GM23338 (cell line): ENCODE measurements around the gene AFP. TPM values are rescaled to one million over a fixed set of nuclear protein-coding genes. Genes with fewer than 3 reads are reported as not detected.

Experiments used
- ATAC-seq: fragments of 200-7000 bp; cut with Tn5 transposase; 3 replicates; pipeline ENCODE4 v1.9.1; 2020
- DNase-seq: peaks from one replicate; pipeline ENCODE4 v3.0.0-alpha.2; 2015; ENCODE audit warnings: low spot score
- H2AFZ ChIP-seq: fragments of 200-600 bp; sonication (generic); 2 replicates; pipeline ENCODE4 v1.8.0; 2016; ENCODE audit warnings: antibody characterized with exemption, mild to moderate bottlenecking, moderate library complexity
- H3F3A ChIP-seq: fragments of 200-600 bp; sonication (generic); replicated peaks from 2 replicates; pipeline ENCODE4 v1.8.0; 2017; ENCODE audit warnings: antibody characterized with exemption, mixed run types, low read depth
- H3K27ac ChIP-seq: fragments of 200-600 bp; sonication (generic); 2 replicates; pipeline ENCODE4 v1.6.1; 2016; ENCODE audit warnings: low read depth
- H3K27me3 ChIP-seq: fragments of 200-600 bp; sonication (generic); 2 replicates; pipeline ENCODE4 v1.8.0; 2016; ENCODE audit warnings: mild to moderate bottlenecking, mixed run types, moderate library complexity; ENCODE audit not compliant: insufficient read depth
- H3K36me3 ChIP-seq: fragments of 200-600 bp; sonication (generic); 2 replicates; pipeline ENCODE4 v1.8.0; 2016; ENCODE audit warnings: mild to moderate bottlenecking; ENCODE audit not compliant: insufficient read depth
- H3K4me1 ChIP-seq: fragments of 200-600 bp; sonication (generic); 2 replicates; pipeline ENCODE4 v1.8.0; 2016; ENCODE audit warnings: mild to moderate bottlenecking, moderate library complexity; ENCODE audit not compliant: insufficient read depth
- H3K4me2 ChIP-seq: fragments of 200-600 bp; sonication (generic); 2 replicates; pipeline ENCODE4 v1.7.1; 2017; ENCODE audit warnings: mixed run types
- H3K4me3 ChIP-seq: fragments of 200-600 bp; sonication (generic); 2 replicates; pipeline ENCODE4 v1.6.1; 2016; ENCODE audit warnings: mixed run types
- H3K79me2 ChIP-seq: fragments of 200-600 bp; sonication (generic); replicated peaks from 2 replicates; pipeline ENCODE4 v1.8.0; 2017; ENCODE audit warnings: mild to moderate bottlenecking; ENCODE audit not compliant: insufficient read depth
- H3K9me2 ChIP-seq: fragments of 200-600 bp; sonication (generic); 2 replicates; pipeline ENCODE4 v1.8.0; 2017; ENCODE audit not compliant: insufficient read depth
- H4K20me1 ChIP-seq: fragments of 200-600 bp; sonication (generic); replicated peaks from 2 replicates; pipeline ENCODE4 v1.8.0; 2017; ENCODE audit warnings: mild to moderate bottlenecking; ENCODE audit not compliant: insufficient read depth
- H3K27ac Mint-ChIP-seq: 2 replicates; pipeline ENCODE4 v1.8.0; 2020; ENCODE audit warnings: inconsistent platforms, mild to moderate bottlenecking, moderate library complexity, mixed read lengths
- H3K27me3 Mint-ChIP-seq: 3 replicates; pipeline ENCODE4 v1.8.0; 2022; ENCODE audit warnings: low read depth, mild to moderate bottlenecking, moderate library complexity, mixed read lengths, inconsistent platforms; ENCODE audit not compliant: insufficient read depth, poor library complexity
- H3K36me3 Mint-ChIP-seq: 3 replicates; pipeline ENCODE4 v1.8.0; 2021; ENCODE audit warnings: low read depth, mild to moderate bottlenecking, inconsistent platforms, moderate library complexity, mixed read lengths
- H3K4me1 Mint-ChIP-seq: 3 replicates; pipeline ENCODE4 v1.8.0; 2020; ENCODE audit warnings: mild to moderate bottlenecking, inconsistent platforms, mixed read lengths
- H3K4me3 Mint-ChIP-seq: 3 replicates; pipeline ENCODE4 v1.8.0; 2021; ENCODE audit warnings: moderate library complexity, mild to moderate bottlenecking, inconsistent platforms, mixed read lengths
- H3K9me3 Mint-ChIP-seq: 3 replicates; pipeline ENCODE4 v1.8.0; 2020; ENCODE audit warnings: moderate library complexity, mild to moderate bottlenecking, inconsistent platforms, mixed read lengths
- CREB1 ChIP-seq: fragments of 250-450 bp; sonication (Bioruptor Pico); IDR thresholded peaks from 2 replicates; pipeline ENCODE4 v1.5.0; 2020; ENCODE audit warnings: low read depth, mild to moderate bottlenecking, moderate library complexity
- EZH2 ChIP-seq: fragments of 200-600 bp; sonication (generic); IDR thresholded peaks from one replicate; pipeline ENCODE4 v1.8.0; 2017; ENCODE audit warnings: antibody characterized with exemption, mild to moderate bottlenecking, low read depth; ENCODE audit not compliant: unreplicated experiment
- EZH2phosphoT487 ChIP-seq: fragments of 200-600 bp; sonication (generic); IDR thresholded peaks from one replicate; pipeline ENCODE4 v1.8.1; 2018; ENCODE audit warnings: antibody characterized with exemption; ENCODE audit not compliant: unreplicated experiment
- JUNB ChIP-seq: IDR thresholded peaks from one replicate; pipeline ENCODE4 v1.6.1; 2016; ENCODE audit warnings: antibody characterized with exemption; ENCODE audit not compliant: unreplicated experiment
- NANOG ChIP-seq: IDR thresholded peaks from 2 replicates; pipeline ENCODE4 v1.6.1; 2016; ENCODE audit warnings: antibody characterized with exemption, borderline replicate concordance
- POLR2AphosphoS5 ChIP-seq: IDR thresholded peaks from 2 replicates; pipeline ENCODE4 v1.6.1; 2016; ENCODE audit warnings: antibody characterized with exemption, low read depth
- STAT1 ChIP-seq: IDR thresholded peaks from one replicate; pipeline ENCODE4 v1.6.1; 2016; ENCODE audit warnings: antibody characterized with exemption; ENCODE audit not compliant: unreplicated experiment
- ZNF114 ChIP-seq: fragments of 250-450 bp; sonication (Bioruptor Pico); IDR thresholded peaks from 2 replicates; pipeline ENCODE4 v1.5.0; 2020; ENCODE audit warnings: mild to moderate bottlenecking, moderate library complexity
- ZNF331 ChIP-seq: fragments of 250-450 bp; sonication (Bioruptor Pico); IDR thresholded peaks from 2 replicates; pipeline ENCODE4 v1.5.0; 2020; ENCODE audit warnings: low read depth, mild to moderate bottlenecking, moderate library complexity
- polyA plus RNA-seq: library from polyadenylated mRNA; unstranded; fragments of >200 nt; fragmentation: Nextera tagmentation; extraction: Ambion mirVana; gene quantifications from 2 replicates; pipeline ENCODE4 v1.2.1, GENCODE V29; 2016
- total RNA-seq: library from RNA; depleted of rRNA; stranded (reverse); fragments of >200 nt; shearing (Covaris generic); gene quantifications from 2 replicates; pipeline ENCODE4 v1.2.3, GENCODE V29; 2014
- TF ChIP-seq, protein P1 (sequence below): fragments of 250-450 bp; sonication (Bioruptor Pico); IDR thresholded peaks from 2 replicates; pipeline ENCODE4 v1.5.0; 2020; ENCODE audit warnings: mild to moderate bottlenecking, moderate library complexity
- TF ChIP-seq, protein P2 (sequence below): IDR thresholded peaks from 2 replicates; pipeline ENCODE4 v1.6.1; 2016; ENCODE audit warnings: antibody characterized with exemption
- TF ChIP-seq, protein P3 (sequence below), 2 experiments: fragments of 200-600 bp in 1 of 2; sonication (generic) in 1 of 2; conservative IDR thresholded peaks; 2 replicates each; pipeline versions ENCODE4 v1.5.1 to v1.6.1; 2016 to 2017; ENCODE audit warnings: antibody characterized with exemption in 2 of 2, low read depth in 2 of 2, mild to moderate bottlenecking in 2 of 2, moderate library complexity in 1 of 2
- TF ChIP-seq, protein P4 (sequence below): IDR thresholded peaks from one replicate; pipeline ENCODE4 v1.6.1; 2018; ENCODE audit warnings: antibody characterized with exemption; ENCODE audit not compliant: unreplicated experiment

The AFP gene
- total and polyA plus RNA-seq, 2 experiments from 2014 or later, result 4.0 to 17.3 TPM

DNA sequence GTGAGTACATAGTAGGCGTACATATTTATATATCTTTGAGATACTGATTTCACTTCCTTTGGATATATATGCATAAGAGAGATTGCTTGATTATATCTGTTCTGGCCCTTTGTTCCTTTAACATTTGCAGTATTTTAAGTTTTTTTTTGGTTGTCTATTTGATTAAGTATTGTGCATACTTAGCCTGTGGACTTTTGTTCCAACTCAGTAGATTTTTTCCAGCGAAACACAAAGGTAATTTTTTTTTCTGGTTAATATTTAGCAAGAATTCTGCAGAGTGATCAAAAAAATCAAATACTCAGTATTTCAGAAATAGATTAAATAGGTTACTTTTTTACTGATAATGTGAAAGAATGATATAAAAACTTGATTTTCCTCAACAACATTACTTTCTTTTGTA lies 45.3 kb downstream of the AFP start, which contains the start of gene AFM:
AFM (plus strand) TSS at position 388 of the 400 bp plus-strand sequence. CDS start 31 bp downstream, outside the sequence.
- DNase-seq (no peak), ATAC-seq (no peak)
- no peaks in the 10 kb centered on the region; the same call in 1 of the 2 replicates for H3K9me2 ChIP-seq
- Mint-ChIP-seq H3K27ac (no peak within 1 kb of the TSS), H3K4me1 (peaks cover 7% of the 10 kb centered on the region; the same call in 2 of the 3 replicates), H3K4me3 (no peak within 1 kb of the TSS), H3K36me3 (peaks cover 6% of the 10 kb centered on the region; the same call in 1 of the 3 replicates), H3K27me3 (peaks cover 2% of the 10 kb centered on the region), H3K9me3 (peaks cover 6% of the 10 kb centered on the region; the same call in 1 of the 3 replicates)
- H3K36me3 ChIP-seq, result no peaks in the 10 kb centered on the region
- no peaks in the 10 kb centered on the region for H3F3A ChIP-seq
- H3K4me2 ChIP-seq, result no peak within 1 kb of the TSS
- H3K27ac ChIP-seq, result no peak within 1 kb of the TSS
- no peak within 1 kb of the TSS for H3K4me3 ChIP-seq
- no peaks in the 10 kb centered on the region for H3K79me2 ChIP-seq
- no peaks in the 10 kb centered on the region for H3K4me1 ChIP-seq
- no peaks in the 10 kb centered on the region for H4K20me1 ChIP-seq
- H3K27me3 ChIP-seq, result no peaks in the 10 kb centered on the region
- no peak within 1 kb of the TSS for H2AFZ ChIP-seq
- TF ChIP-seq STAT1 (no peak), POLR2AphosphoS5 (no peak), JUNB (no peak), CREB1 (CRISPR knock-in tag) (no peak), EZH2 (no peak), EZH2phosphoT487 (no peak), ZNF114 (CRISPR knock-in tag) (no peak), ZNF331 (no peak), NANOG (no peak)
- TF ChIP-seq, protein P1, sequence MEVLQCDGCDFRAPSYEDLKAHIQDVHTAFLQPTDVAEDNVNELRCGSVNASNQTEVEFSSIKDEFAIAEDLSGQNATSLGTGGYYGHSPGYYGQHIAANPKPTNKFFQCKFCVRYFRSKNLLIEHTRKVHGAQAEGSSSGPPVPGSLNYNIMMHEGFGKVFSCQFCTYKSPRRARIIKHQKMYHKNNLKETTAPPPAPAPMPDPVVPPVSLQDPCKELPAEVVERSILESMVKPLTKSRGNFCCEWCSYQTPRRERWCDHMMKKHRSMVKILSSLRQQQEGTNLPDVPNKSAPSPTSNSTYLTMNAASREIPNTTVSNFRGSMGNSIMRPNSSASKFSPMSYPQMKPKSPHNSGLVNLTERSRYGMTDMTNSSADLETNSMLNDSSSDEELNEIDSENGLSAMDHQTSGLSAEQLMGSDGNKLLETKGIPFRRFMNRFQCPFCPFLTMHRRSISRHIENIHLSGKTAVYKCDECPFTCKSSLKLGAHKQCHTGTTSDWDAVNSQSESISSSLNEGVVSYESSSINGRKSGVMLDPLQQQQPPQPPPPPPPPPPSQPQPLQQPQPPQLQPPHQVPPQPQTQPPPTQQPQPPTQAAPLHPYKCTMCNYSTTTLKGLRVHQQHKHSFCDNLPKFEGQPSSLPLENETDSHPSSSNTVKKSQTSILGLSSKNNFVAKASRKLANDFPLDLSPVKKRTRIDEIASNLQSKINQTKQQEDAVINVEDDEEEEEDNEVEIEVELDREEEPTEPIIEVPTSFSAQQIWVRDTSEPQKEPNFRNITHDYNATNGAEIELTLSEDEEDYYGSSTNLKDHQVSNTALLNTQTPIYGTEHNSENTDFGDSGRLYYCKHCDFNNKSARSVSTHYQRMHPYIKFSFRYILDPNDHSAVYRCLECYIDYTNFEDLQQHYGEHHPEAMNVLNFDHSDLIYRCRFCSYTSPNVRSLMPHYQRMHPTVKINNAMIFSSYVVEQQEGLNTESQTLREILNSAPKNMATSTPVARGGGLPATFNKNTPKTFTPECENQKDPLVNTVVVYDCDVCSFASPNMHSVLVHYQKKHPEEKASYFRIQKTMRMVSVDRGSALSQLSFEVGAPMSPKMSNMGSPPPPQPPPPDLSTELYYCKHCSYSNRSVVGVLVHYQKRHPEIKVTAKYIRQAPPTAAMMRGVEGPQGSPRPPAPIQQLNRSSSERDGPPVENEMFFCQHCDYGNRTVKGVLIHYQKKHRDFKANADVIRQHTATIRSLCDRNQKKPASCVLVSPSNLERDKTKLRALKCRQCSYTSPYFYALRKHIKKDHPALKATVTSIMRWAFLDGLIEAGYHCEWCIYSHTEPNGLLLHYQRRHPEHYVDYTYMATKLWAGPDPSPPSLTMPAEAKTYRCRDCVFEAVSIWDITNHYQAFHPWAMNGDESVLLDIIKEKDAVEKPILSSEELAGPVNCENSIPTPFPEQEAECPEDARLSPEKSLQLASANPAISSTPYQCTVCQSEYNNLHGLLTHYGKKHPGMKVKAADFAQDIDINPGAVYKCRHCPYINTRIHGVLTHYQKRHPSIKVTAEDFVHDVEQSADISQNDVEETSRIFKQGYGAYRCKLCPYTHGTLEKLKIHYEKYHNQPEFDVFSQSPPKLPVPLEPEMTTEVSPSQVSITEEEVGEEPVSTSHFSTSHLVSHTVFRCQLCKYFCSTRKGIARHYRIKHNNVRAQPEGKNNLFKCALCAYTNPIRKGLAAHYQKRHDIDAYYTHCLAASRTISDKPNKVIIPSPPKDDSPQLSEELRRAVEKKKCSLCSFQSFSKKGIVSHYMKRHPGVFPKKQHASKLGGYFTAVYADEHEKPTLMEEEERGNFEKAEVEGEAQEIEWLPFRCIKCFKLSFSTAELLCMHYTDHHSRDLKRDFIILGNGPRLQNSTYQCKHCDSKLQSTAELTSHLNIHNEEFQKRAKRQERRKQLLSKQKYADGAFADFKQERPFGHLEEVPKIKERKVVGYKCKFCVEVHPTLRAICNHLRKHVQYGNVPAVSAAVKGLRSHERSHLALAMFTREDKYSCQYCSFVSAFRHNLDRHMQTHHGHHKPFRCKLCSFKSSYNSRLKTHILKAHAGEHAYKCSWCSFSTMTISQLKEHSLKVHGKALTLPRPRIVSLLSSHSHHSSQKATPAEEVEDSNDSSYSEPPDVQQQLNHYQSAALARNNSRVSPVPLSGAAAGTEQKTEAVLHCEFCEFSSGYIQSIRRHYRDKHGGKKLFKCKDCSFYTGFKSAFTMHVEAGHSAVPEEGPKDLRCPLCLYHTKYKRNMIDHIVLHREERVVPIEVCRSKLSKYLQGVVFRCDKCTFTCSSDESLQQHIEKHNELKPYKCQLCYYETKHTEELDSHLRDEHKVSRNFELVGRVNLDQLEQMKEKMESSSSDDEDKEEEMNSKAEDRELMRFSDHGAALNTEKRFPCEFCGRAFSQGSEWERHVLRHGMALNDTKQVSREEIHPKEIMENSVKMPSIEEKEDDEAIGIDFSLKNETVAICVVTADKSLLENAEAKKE, result no peak
- TF ChIP-seq, protein P2, sequence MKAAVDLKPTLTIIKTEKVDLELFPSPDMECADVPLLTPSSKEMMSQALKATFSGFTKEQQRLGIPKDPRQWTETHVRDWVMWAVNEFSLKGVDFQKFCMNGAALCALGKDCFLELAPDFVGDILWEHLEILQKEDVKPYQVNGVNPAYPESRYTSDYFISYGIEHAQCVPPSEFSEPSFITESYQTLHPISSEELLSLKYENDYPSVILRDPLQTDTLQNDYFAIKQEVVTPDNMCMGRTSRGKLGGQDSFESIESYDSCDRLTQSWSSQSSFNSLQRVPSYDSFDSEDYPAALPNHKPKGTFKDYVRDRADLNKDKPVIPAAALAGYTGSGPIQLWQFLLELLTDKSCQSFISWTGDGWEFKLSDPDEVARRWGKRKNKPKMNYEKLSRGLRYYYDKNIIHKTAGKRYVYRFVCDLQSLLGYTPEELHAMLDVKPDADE, result no peak
- TF ChIP-seq, protein P3, sequence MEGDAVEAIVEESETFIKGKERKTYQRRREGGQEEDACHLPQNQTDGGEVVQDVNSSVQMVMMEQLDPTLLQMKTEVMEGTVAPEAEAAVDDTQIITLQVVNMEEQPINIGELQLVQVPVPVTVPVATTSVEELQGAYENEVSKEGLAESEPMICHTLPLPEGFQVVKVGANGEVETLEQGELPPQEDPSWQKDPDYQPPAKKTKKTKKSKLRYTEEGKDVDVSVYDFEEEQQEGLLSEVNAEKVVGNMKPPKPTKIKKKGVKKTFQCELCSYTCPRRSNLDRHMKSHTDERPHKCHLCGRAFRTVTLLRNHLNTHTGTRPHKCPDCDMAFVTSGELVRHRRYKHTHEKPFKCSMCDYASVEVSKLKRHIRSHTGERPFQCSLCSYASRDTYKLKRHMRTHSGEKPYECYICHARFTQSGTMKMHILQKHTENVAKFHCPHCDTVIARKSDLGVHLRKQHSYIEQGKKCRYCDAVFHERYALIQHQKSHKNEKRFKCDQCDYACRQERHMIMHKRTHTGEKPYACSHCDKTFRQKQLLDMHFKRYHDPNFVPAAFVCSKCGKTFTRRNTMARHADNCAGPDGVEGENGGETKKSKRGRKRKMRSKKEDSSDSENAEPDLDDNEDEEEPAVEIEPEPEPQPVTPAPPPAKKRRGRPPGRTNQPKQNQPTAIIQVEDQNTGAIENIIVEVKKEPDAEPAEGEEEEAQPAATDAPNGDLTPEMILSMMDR (conservative IDR thresholded peaks at IDR 0.05; ENCODE audit: low read depth in 2 of 2), result no peak
- TF ChIP-seq, protein P4, sequence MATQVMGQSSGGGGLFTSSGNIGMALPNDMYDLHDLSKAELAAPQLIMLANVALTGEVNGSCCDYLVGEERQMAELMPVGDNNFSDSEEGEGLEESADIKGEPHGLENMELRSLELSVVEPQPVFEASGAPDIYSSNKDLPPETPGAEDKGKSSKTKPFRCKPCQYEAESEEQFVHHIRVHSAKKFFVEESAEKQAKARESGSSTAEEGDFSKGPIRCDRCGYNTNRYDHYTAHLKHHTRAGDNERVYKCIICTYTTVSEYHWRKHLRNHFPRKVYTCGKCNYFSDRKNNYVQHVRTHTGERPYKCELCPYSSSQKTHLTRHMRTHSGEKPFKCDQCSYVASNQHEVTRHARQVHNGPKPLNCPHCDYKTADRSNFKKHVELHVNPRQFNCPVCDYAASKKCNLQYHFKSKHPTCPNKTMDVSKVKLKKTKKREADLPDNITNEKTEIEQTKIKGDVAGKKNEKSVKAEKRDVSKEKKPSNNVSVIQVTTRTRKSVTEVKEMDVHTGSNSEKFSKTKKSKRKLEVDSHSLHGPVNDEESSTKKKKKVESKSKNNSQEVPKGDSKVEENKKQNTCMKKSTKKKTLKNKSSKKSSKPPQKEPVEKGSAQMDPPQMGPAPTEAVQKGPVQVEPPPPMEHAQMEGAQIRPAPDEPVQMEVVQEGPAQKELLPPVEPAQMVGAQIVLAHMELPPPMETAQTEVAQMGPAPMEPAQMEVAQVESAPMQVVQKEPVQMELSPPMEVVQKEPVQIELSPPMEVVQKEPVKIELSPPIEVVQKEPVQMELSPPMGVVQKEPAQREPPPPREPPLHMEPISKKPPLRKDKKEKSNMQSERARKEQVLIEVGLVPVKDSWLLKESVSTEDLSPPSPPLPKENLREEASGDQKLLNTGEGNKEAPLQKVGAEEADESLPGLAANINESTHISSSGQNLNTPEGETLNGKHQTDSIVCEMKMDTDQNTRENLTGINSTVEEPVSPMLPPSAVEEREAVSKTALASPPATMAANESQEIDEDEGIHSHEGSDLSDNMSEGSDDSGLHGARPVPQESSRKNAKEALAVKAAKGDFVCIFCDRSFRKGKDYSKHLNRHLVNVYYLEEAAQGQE, result no peak
